ENCODE data around the gene RNU6-9. TPM values are rescaled to one million over a fixed set of nuclear protein-coding genes. Genes with fewer than 3 reads are reported as not detected.
A peak's percentile ranks its signal among the peaks of the same experiment; 100 is the strongest.

Gene RNU6-9
- total RNA-seq, 1 donor from 2014 or later, result not detected

DNA sequence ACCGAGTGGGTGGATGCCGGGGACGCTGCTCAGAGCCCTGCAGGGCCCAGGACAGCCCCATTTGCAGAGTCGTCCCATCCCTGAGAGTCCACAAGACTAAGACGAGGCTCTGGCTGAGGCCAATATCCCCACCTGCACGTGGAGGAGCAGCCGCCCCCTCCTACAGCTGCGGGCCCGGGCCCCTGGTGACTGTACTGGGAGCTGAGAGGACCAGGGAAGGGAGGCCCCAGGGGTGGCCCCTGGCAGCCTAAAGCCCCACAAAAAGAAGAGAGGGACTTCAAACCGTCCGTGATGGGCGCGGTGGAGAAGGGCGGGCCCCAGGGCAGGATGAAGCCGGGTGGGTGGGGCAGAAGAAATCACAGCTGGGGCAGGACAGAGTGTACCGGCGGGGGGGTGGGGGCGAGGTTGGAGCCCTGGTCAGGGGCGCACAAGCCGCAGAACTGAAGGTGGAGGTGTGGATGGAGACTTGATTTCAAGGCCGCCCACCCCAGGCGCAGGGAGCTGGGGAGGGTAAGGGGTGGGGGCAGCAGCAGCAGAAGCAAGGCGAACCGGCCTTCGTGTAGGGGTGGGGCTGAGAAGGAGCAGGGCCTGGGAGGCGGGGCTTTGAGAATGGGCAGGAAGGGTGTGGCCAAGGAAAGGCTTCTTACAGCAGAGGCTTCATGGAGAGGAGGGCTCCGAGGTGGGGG, 20.9 kb upstream of the RNU6-9 start:
- H3K4me3 Mint-ChIP-seq (ENCODE audit: unreplicated experiment), result no peak overlapping the region

DNA sequence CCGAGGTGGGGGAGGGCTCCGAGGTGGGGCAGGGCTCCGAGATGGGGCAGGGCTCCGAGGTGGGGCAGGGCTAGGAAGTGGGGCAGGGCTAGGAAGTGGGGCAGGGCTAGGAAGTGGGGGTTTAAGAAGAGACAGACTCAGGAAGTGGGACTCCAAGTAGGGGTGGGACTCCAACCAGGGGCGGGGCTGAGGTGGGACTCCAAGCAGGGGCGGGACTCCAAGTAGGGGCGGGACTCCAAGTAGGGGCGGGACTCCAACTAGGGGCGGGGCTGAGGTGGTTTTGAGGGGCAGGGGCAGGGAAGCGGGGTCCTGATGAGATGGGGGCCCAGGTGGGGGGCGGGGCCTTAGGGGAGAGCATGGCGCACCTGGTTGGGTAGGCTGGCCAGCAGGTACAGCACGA, 20.2 kb upstream of the RNU6-9 start:
- Histone ChIP-seq H3K4me2 (ENCODE audit: low read length) (no peak overlapping the region), H3K79me2 (ENCODE audit: insufficient read depth, low read length) (no peaks in the 10 kb centered on the region), H3K4me1 (ENCODE audit: insufficient read depth, low read length) (peaks cover 19% of the 10 kb centered on the region), H3K36me3 (ENCODE audit: insufficient read depth, low read length) (peaks cover 4% of the 10 kb centered on the region), H4K20me1 (ENCODE audit: insufficient read depth, low read length) (peaks cover 24% of the 10 kb centered on the region), H3K4me3 (ENCODE audit: insufficient read depth, low read depth, low read length) (no peak overlapping the region), H3K27me3 (ENCODE audit: insufficient read depth, low read length) (no peaks in the 10 kb centered on the region), H3K9me3 (ENCODE audit: insufficient read depth, low read depth, low read length) (no peaks in the 10 kb centered on the region), H3K27ac (ENCODE audit: low read depth, low read length) (no peak overlapping the region), H2AFZ (ENCODE audit: low read depth, low read length) (no peak overlapping the region), H3K9ac (ENCODE audit: low read length) (no peak overlapping the region)
- H3K27ac Mint-ChIP-seq (ENCODE audit: unreplicated experiment), result no peak overlapping the region
- H3K9me3 Mint-ChIP-seq (ENCODE audit: unreplicated experiment), result no peaks in the 10 kb centered on the region
- TF ChIP-seq EZH2 (IDR thresholded peaks at IDR 0.05; ENCODE audit: insufficient read depth, low read length), result no peak
- TF ChIP-seq, protein P1, sequence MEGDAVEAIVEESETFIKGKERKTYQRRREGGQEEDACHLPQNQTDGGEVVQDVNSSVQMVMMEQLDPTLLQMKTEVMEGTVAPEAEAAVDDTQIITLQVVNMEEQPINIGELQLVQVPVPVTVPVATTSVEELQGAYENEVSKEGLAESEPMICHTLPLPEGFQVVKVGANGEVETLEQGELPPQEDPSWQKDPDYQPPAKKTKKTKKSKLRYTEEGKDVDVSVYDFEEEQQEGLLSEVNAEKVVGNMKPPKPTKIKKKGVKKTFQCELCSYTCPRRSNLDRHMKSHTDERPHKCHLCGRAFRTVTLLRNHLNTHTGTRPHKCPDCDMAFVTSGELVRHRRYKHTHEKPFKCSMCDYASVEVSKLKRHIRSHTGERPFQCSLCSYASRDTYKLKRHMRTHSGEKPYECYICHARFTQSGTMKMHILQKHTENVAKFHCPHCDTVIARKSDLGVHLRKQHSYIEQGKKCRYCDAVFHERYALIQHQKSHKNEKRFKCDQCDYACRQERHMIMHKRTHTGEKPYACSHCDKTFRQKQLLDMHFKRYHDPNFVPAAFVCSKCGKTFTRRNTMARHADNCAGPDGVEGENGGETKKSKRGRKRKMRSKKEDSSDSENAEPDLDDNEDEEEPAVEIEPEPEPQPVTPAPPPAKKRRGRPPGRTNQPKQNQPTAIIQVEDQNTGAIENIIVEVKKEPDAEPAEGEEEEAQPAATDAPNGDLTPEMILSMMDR (IDR thresholded peaks at IDR 0.05; ENCODE audit: insufficient read depth, low read depth, low read length), result no peak
- no peaks in the 10 kb centered on the region for H3K27me3 Mint-ChIP-seq (ENCODE audit: low read depth, unreplicated experiment)
- DNase-seq (ENCODE audit: low read depth) (peak; percentile 38), FAIRE-seq (no peak)
- no peak overlapping the region for H3K4me3 Mint-ChIP-seq (ENCODE audit: unreplicated experiment)
- H3K4me1 Mint-ChIP-seq (ENCODE audit: low read depth, unreplicated experiment), result peaks cover 2% of the 10 kb centered on the region
- peaks cover 11% of the 10 kb centered on the region for H3K36me3 Mint-ChIP-seq (ENCODE audit: low read depth, unreplicated experiment)

More for the DNA sequence above, 20.9 kb upstream of the RNU6-9 start:
- H3K4me1 Mint-ChIP-seq (ENCODE audit: low read depth, unreplicated experiment), result peaks cover 2% of the 10 kb centered on the region
- H3K27me3 Mint-ChIP-seq (ENCODE audit: low read depth, unreplicated experiment), result no peaks in the 10 kb centered on the region
- H4K20me1 ChIP-seq (ENCODE audit: insufficient read depth, low read length), result peaks cover 24% of the 10 kb centered on the region
- H3K36me3 Mint-ChIP-seq (ENCODE audit: low read depth, unreplicated experiment), result peaks cover 11% of the 10 kb centered on the region
- H3K9me3 Mint-ChIP-seq (ENCODE audit: unreplicated experiment), result no peaks in the 10 kb centered on the region
- no peaks in the 10 kb centered on the region for H3K9me3 ChIP-seq (ENCODE audit: insufficient read depth, low read depth, low read length)
- H3K4me1 ChIP-seq (ENCODE audit: insufficient read depth, low read length), result peaks cover 19% of the 10 kb centered on the region
- H3K79me2 ChIP-seq (ENCODE audit: insufficient read depth, low read length), result no peaks in the 10 kb centered on the region
- no peak overlapping the region for H3K4me2 ChIP-seq (ENCODE audit: low read length)
- H3K36me3 ChIP-seq (ENCODE audit: insufficient read depth, low read length), result peaks cover 4% of the 10 kb centered on the region
- no peak overlapping the region for H3K9ac ChIP-seq (ENCODE audit: low read length)
- no peak overlapping the region for H2AFZ ChIP-seq (ENCODE audit: low read depth, low read length)
- no peak overlapping the region for H3K4me3 ChIP-seq (ENCODE audit: insufficient read depth, low read depth, low read length)
- H3K27ac ChIP-seq (ENCODE audit: low read depth, low read length), result no peak overlapping the region
- H3K27me3 ChIP-seq (ENCODE audit: insufficient read depth, low read length), result no peaks in the 10 kb centered on the region
- DNase-seq (ENCODE audit: low read depth) (peak; percentile 56), FAIRE-seq (no peak)
- TF ChIP-seq, protein P1 (IDR thresholded peaks at IDR 0.05; ENCODE audit: insufficient read depth, low read depth, low read length), result no peak
- TF ChIP-seq EZH2 (IDR thresholded peaks at IDR 0.05; ENCODE audit: insufficient read depth, low read length), result no peak
- no peak overlapping the region for H3K27ac Mint-ChIP-seq (ENCODE audit: unreplicated experiment)

DNA sequence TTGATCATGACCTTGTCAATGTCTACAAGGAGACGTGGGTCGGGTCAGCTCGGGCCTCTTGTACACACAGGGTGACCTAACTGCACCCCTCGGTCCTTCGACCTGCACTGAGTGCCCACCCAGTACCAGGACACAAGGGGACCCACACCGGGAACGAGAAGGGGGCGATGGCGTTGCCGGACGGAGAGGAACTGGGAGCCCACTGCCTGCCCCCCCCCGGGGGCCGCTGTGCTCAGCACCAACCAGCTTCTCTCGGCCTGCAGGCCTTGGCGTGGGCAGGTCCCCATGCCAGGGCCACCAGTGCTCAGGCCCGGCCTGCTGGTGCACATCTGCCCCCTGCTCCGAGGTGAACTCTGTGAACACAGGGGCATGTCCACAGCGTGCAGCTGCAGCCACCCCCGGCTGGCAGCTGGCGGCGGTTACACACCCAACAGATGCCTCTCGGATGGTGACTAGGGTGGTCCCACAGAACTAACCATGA, 19.7 kb upstream of the RNU6-9 start:
- H3K9ac ChIP-seq (ENCODE audit: low read length), result no peak overlapping the region
- H3K4me2 ChIP-seq (ENCODE audit: low read length), result no peak overlapping the region
- Mint-ChIP-seq H3K27me3 (ENCODE audit: low read depth, unreplicated experiment) (no peaks in the 10 kb centered on the region), H3K36me3 (ENCODE audit: low read depth, unreplicated experiment) (peaks cover 11% of the 10 kb centered on the region), H3K27ac (ENCODE audit: unreplicated experiment) (no peak overlapping the region), H3K4me3 (ENCODE audit: unreplicated experiment) (no peak overlapping the region), H3K4me1 (ENCODE audit: low read depth, unreplicated experiment) (peaks cover 2% of the 10 kb centered on the region), H3K9me3 (ENCODE audit: unreplicated experiment) (no peaks in the 10 kb centered on the region)
- no peak for DNase-seq (ENCODE audit: low read depth)
- FAIRE-seq, result no peak
- H4K20me1 ChIP-seq (ENCODE audit: insufficient read depth, low read length), result peaks cover 21% of the 10 kb centered on the region
- no peaks in the 10 kb centered on the region for H3K27me3 ChIP-seq (ENCODE audit: insufficient read depth, low read length)
- H3K4me1 ChIP-seq (ENCODE audit: insufficient read depth, low read length), result peaks cover 18% of the 10 kb centered on the region
- no peak overlapping the region for H2AFZ ChIP-seq (ENCODE audit: low read depth, low read length)
- TF ChIP-seq, protein P1 (IDR thresholded peaks at IDR 0.05; ENCODE audit: insufficient read depth, low read depth, low read length), result no peak
- TF ChIP-seq EZH2 (IDR thresholded peaks at IDR 0.05; ENCODE audit: insufficient read depth, low read length), result no peak
- no peak overlapping the region for H3K27ac ChIP-seq (ENCODE audit: low read depth, low read length)
- no peak overlapping the region for H3K4me3 ChIP-seq (ENCODE audit: insufficient read depth, low read depth, low read length)
- H3K79me2 ChIP-seq (ENCODE audit: insufficient read depth, low read length), result no peaks in the 10 kb centered on the region
- H3K9me3 ChIP-seq (ENCODE audit: insufficient read depth, low read depth, low read length), result no peaks in the 10 kb centered on the region
- peaks cover 4% of the 10 kb centered on the region for H3K36me3 ChIP-seq (ENCODE audit: insufficient read depth, low read length)
